Stimulated activated CD4-positive, alpha-beta T cell treated with anti-CD3 and anti-CD28 coated beads, TNF-alpha, amount 100 ng/mL, for 4 hours (primary cell): ENCODE results near the gene HYDIN.
"Not testable (repeated sequence)": the region's sequence is repeated elsewhere in the genome, so short reads cannot be mapped to it uniquely, and the experiment has no call there.

Source experiments
- DNase-seq, 3 experiments: peaks; one replicate each; pipeline ENCODE4 v3.0.0-alpha.2; 2020; ENCODE audit warnings: low read depth in 3 of 3

The HYDIN gene

GRCh38 chr16:71225145-71225544, 5.4 kb downstream of the HYDIN start:
- DNase-seq, result no peak

- no peak for DNase-seq
These were observed 12.1 kb downstream of the HYDIN start for GRCh38 chr16:71218306-71218963.

GRCh38 chr16:71217506-71217905, 13.0 kb downstream of the HYDIN start:
- no peak for DNase-seq

- DNase-seq, result no peak
These were observed 13.8 kb downstream of the HYDIN start for GRCh38 chr16:71216714-71217113.

DNA sequence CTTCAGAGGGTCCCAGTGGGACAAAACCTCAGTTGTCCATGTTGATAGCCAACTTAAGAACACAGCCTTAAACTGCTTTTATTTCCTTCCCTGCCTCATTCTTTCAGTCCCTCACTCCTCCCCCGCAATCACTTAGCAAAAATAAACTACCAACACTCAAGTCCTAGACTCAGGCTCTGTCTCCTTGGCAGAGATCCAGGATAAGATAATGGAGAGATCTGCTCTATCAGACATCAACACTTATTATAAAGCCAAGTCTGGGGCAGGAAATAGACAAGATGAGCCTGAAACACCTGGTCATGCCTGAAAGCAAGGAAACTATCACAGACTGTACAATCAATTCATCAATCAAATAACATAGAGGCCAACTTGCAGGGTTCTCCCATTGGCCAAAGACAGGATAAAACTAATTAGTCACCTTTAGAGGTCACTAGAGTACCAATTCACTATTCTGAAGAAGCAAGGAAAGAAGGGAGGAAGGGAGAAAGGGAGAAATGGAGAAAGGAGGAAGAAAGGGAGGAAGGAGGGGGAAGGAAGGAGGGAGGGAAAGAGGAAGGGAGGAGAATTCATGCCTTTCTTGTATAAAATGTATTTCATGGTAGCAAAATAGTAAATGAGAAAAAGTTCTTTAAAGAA, 15.7 kb downstream of the HYDIN start:
- no peak for DNase-seq

GRCh38 chr16:71205482-71206131, 24.9 kb downstream of the HYDIN start:
- DNase-seq, result no peak

- DNase-seq, result no peak
These were observed 26.9 kb downstream of the HYDIN start for GRCh38 chr16:71203631-71204030.

DNA sequence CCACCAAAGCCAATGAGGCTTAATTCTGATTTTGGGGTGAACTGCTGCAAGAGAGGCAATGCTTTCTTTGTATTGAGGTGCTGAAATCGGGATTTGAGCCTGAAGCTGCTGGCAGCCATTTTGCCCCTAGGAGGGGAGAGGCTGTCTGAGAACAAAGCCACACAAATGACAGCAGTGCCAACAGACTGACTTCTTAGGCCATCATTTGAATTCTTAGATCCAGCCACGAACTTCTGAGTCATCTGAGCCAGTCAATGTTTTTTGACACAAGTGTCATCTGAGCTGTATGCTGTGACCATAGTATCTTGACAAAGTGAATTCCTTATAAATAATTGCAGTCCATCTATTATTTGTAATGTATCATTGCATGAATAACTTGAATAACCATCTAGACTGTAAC, 29.0 kb downstream of the HYDIN start:
- no peak for DNase-seq

DNA sequence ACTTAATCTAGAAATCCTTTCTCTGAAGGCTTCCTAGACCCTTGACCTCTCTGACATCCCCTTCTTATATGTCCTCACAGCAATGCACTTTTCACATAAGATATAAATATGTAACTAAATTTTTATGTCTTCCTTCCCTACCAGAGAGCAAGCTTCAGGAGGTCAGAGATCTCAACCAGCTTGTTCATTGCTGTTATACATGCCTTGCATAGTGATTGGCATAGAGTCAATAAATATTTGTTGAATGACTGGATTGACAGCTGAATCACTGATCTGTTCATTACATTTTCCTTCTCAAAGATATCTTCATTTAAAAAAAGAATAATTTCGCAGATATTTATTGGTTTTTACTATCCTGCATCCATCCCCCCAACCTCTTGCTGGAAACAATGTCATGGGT, 29.5 kb downstream of the HYDIN start:
- DNase-seq, result no peak

DNA sequence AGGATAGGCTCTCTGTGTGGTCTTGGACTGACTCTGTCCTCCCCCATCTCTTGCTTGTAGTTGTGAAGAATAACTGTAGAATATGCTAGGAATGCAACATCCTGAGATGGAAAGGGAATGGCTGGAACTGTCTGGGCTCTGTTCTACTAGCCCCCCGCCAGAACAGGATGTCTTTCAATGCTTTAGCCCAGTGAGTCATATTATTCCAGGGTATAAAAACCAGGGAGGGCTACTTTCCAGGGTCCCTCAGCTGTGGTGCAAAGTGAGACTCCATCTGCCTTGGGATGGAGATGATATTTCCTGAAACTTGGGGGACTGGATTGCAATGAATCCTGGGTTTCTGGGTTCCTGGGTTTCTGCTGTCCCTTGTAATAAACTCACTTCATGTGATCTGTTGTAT, 32.1 kb downstream of the HYDIN start:
- no peak for DNase-seq

- no peak for DNase-seq
These were observed 38.1 kb downstream of the HYDIN start for GRCh38 chr16:71192387-71192786.

DNA sequence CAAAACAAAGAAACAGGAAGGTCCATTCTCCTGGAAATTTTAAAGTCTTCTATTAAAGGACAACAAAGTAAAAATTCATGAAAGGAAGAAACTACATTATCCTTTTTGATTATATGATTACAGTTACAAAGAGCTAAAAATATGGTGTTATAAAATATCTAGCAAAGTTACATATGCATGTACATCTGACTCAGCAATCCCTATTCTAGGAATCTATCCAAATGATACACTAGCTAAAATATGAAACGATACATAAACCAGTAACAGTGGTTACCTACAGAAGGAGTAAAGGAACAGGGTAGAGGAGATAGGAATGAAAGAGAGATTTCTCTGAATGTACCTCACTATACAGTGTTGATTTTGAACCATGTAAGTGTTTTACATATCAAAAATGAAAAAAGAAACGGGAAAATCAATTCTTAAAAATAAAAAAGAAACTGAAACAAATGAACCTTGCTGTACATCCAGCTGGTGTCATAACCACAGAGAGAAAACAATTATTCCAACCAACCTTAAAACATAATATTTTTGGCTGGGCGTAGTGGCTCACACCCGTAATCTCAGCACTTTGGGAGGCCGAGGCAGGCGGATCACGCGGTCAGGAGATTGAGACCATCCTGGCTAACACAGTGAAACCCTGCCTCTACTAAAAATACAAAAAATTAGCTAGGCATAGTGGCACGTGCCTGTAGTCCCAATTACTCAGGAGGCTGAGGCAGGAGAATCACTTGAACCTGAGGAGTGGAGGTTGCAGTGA, 41.4 kb downstream of the HYDIN start:
- no peak for DNase-seq

- no peak for DNase-seq
These were observed 45.2 kb downstream of the HYDIN start for GRCh38 chr16:71185347-71185746.

GRCh38 chr16:71179569-71179968, 51.0 kb downstream of the HYDIN start:
- DNase-seq, result no peak

DNA sequence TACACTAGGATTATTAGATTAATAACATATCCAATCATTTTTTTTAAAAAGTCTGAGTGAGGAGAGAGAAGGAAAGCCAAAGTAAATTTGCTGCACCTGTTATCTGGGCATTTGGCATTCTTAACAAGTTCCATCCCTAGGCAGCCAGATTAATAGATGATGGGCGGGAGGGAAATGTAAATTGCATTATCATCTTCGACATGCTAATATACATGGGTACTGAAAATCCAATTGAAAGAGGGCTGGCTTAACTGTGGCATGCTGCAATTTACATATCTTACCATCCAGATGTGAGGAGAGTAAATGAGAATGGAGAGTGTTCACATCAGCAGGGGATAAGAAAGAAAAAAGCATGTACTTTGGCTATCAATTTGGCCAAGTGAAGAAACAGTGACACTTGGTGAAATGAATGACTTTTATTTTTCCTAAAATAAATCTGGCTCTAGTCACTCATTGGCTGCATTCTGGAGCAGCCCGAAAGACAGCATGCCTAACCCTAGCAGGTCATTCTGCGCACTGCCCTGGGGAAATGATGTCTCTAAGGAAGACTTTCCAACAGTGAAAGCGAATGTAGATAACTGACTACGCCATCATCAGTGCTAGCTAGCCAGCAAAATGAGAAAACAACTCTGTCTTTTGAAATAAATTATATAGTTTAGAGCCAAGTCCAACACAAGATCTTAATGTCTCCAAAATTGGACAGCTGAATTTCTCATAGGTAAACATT, 57.9 kb downstream of the HYDIN start:
- DNase-seq, result no peak

DNA sequence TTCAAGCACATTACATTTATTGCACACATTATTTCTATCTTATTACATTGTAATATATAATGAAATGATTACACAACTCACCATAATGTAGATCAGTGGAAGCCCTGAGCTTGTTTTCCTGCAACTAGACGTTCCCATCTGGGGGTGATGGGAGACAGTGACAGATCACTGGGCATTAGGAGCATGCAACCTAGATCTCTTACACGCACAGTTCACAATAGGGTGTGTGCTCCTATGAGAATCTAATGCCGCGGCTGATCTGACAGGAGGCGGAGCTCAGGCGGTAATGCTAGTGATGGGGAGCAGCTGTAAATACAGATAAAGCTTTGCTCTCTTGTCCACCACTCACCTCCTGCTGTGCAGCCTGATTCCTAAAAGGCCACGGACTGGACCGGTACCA, 69.5 kb downstream of the HYDIN start:
- DNase-seq, result not testable (repeated sequence)

DNA sequence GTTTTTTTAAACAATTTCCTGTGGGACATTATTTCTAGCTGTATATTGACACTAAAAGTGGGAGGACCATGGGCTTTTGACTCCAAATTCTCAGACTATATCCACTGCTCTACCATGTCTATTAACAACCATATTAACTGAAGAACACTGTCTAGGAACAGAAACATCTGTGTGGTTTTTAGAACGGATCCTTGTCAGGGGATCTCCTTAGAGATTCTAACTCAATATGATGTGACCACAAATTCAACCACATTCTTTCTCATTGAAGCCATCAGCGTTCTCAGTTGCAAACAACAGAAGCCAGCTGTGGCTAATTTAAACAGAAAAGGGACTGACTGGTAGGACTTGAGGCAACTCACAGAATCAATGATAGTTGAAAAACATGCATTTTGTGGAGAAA, 73.2 kb downstream of the HYDIN start:
- DNase-seq, result not testable (repeated sequence)

- DNase-seq, result not testable (repeated sequence)
These were observed 77.2 kb downstream of the HYDIN start for GRCh38 chr16:71153329-71153728.

- DNase-seq, result not testable (repeated sequence)
These were observed 78.9 kb downstream of the HYDIN start for GRCh38 chr16:71151654-71152053.

- DNase-seq, result not testable (repeated sequence)
These were observed 87.3 kb downstream of the HYDIN start for GRCh38 chr16:71143246-71143645.

GRCh38 chr16:71110565-71110964, 120.0 kb downstream of the HYDIN start:
- not testable (repeated sequence) for DNase-seq
